ENCODE results near the gene ELAVL3.
"Not testable (repeated sequence)": the region's sequence is repeated elsewhere in the genome, so short reads cannot be mapped to it uniquely, and the experiment has no call there.

Gene ELAVL3

DNA sequence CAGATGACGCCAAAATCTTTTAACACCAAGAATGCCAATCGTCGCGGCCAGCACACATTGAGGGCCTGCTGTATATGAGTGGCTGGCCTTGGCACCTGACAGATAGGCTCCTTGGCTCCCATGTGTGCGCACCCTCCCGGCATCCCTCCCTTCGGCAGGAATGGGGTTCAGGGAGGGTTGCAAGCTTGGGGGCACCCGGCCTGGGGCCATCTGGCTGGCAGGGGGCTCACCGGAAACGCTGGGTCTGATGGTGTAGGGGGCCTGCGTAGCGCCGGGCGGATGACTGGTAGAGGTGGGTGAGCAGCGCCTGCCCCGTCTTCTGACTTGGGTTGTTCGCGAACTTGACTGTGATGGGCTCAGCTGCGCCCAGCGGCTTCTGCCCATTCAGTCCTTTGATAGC is 23.0 kb downstream of the ELAVL3 start:
- ChIA-PET CTCF (interaction anchor here (1.0 kb wide), 1 partner anchor 25 kb away, joined by 5 read pairs; no protein-coding TSS in a partner anchor), POLR2A (interaction anchor here (1.3 kb wide), 1 partner anchor 83 kb away, joined by 6 read pairs; the partner anchor contains the start of gene SWSAP1)
- DNase-seq (ENCODE audit: extremely low spot score), result no peak
- TF ChIP-seq FOXM1 (IDR thresholded peaks at IDR 0.05; ENCODE audit: borderline replicate concordance) (no peak), NFRKB (IDR thresholded peaks at IDR 0.05) (no peak), SP1 (IDR thresholded peaks at IDR 0.05) (no peak), BHLHE40 (IDR thresholded peaks at IDR 0.05; ENCODE audit: borderline replicate concordance) (no peak), SUZ12 (IDR thresholded peaks at IDR 0.05) (no peak), HDGF (IDR thresholded peaks at IDR 0.05; ENCODE audit: borderline replicate concordance) (no peak), ZNF384 (IDR thresholded peaks at IDR 0.05) (no peak), LEF1 (IDR thresholded peaks at IDR 0.05; ENCODE audit: borderline replicate concordance) (no peak), TARDBP (IDR thresholded peaks at IDR 0.05) (no peak), ELF4 (IDR thresholded peaks at IDR 0.05) (no peak), ARNT (IDR thresholded peaks at IDR 0.05) (no peak), L3MBTL2 (conservative IDR thresholded peaks at IDR 0.05) (no peak), FOXK2 (IDR thresholded peaks at IDR 0.05) (no peak), CTBP1 (IDR thresholded peaks at IDR 0.05; ENCODE audit: borderline replicate concordance) (no peak), FOXA1 (IDR thresholded peaks at IDR 0.05) (no peak)
- TF ChIP-seq, protein P1, sequence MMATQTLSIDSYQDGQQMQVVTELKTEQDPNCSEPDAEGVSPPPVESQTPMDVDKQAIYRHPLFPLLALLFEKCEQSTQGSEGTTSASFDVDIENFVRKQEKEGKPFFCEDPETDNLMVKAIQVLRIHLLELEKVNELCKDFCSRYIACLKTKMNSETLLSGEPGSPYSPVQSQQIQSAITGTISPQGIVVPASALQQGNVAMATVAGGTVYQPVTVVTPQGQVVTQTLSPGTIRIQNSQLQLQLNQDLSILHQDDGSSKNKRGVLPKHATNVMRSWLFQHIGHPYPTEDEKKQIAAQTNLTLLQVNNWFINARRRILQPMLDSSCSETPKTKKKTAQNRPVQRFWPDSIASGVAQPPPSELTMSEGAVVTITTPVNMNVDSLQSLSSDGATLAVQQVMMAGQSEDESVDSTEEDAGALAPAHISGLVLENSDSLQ (IDR thresholded peaks at IDR 0.05), result no peak

DNA sequence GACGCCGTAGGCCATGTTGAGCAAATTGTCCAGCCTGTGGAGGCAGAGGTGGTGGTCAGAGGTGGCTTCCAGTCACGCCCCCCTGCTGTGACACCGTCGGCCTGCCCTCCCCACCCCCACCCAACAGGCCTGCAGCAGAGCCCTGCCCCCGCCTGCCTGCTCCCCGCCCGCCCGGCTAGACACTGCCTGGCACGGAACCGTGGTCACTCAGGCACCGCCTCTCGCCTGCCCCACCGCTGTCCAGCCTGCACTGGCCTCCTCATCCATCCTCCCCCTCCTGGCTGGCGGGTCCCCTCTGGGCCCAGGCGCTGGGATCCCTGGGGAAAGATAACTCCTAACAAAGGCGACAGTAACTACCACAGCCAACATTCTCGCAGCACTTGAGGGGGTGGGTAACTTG is 23.7 kb downstream of the ELAVL3 start:
- CTCF ChIA-PET, result interaction anchor here (1.0 kb wide), 1 partner anchor 25 kb away, joined by 5 read pairs; no protein-coding TSS in a partner anchor
- POLR2A ChIA-PET, result interaction anchor here (1.3 kb wide), 1 partner anchor 82 kb away, joined by 6 read pairs; the partner anchor contains the start of gene SWSAP1
- DNase-seq (ENCODE audit: extremely low spot score), result no peak
- no peak for TF ChIP-seq HDGF (IDR thresholded peaks at IDR 0.05; ENCODE audit: borderline replicate concordance)
- TF ChIP-seq NFRKB (IDR thresholded peaks at IDR 0.05), result no peak
- TF ChIP-seq, protein P1 (IDR thresholded peaks at IDR 0.05), result no peak

DNA sequence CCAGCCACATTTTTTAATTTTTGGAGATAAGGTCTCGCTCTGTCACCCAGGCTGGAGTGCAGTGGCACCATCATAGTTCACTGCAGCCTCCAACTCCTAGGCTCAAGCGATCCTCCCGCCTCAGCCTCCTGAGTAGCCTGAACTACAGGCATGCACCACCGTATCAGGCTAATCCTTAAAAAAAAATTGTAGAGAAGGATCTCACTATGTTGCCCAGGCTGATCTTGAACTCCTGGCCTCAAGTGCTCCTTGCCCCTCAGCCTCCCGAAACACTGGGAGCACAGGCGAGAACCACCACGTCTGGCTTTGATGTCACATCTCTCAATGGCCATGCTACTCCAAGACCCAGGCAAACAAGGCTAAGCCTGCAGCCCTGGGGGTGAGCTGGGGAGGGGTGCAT is 24.2 kb downstream of the ELAVL3 start:
- DNase-seq (ENCODE audit: extremely low spot score), result no peak
- ChIA-PET POLR2A (interaction anchor here (1.3 kb wide), 1 partner anchor 82 kb away, joined by 6 read pairs; the partner anchor contains the start of gene SWSAP1), CTCF (interaction anchor here (0.6 kb wide), 1 partner anchor 74 kb away, joined by 3 read pairs; no protein-coding TSS in a partner anchor)
- no peak for TF ChIP-seq HDGF (IDR thresholded peaks at IDR 0.05; ENCODE audit: borderline replicate concordance)
- TF ChIP-seq NFRKB (IDR thresholded peaks at IDR 0.05), result no peak
- TF ChIP-seq ZNF384 (IDR thresholded peaks at IDR 0.05), result no peak
- no peak for TF ChIP-seq BHLHE40 (IDR thresholded peaks at IDR 0.05; ENCODE audit: borderline replicate concordance)
- no peak for TF ChIP-seq FOXA1 (IDR thresholded peaks at IDR 0.05)
- no peak for TF ChIP-seq SUZ12 (IDR thresholded peaks at IDR 0.05)
- no peak for TF ChIP-seq FOXK2 (IDR thresholded peaks at IDR 0.05)
- TF ChIP-seq L3MBTL2 (conservative IDR thresholded peaks at IDR 0.05), result no peak
- TF ChIP-seq ELF4 (IDR thresholded peaks at IDR 0.05), result no peak

DNA sequence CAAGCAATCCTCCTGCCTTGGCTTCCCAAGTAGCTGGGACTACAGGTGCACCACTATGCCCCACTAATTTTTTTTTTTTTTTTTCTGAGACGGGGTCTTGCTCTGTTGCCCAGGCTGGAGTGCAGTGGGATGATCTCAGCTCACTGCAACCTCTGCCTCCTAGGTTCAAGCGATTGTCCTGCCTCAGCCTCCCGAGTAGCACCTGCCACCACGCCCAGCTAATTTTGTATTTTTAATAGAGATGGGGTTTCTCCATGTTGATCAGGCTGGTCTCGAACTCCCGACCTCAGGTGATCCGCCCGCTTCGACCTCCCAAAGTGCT is 25.7 kb downstream of the ELAVL3 start:
- CTCF ChIA-PET, result interaction anchor here (0.7 to 1.3 kb wide), 2 partner anchors 9 to 1317 kb away, joined by 5 to 10 read pairs; no protein-coding TSS in a partner anchor
- DNase-seq (ENCODE audit: extremely low spot score); POLR2A ChIA-PET: not testable (repeated sequence)

DNA sequence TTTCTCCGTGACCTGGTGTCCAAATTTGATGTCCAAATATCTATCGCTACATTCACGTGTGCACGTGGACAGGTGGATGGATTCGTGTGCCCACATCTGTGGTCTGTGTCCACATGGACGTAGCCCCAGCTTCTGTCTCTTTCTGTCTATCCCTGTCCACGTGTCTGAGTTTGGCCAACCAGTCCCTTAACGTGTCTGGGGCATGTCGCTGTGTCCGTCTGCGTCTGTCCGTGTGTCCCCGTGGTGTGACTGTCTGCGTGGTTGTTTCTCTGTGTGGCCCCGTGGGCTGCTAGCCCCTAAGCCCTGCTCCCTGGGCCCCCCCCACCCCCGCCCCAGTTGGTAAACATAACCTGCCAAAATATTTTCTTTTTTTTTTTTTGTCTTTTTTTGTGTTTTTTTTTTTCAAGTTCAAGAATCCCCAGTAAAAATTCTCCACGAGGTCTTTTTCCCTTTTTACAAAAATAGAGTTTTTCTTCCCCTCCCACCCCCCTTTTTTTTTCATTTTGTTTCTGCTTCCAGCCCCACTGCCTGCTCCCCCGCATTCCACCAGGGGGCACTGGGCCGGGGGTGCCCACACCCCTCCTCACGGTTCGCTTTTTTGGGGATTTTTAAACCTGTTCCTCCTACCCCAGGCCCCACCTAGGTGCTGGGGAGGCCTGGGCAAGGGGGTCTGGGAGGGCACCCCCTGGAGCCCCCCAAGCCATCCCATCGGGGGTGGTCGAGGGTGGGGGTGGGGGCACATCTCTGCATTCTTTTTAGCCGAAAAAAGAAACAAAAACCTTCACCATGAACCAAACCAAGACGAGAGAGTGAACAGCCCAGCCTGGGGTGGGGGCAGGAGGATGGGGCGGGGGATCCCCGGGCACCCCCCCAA is 27.1 kb downstream of the ELAVL3 start:
- ChIA-PET POLR2A (no interaction called here), CTCF (no interaction called here)
- DNase-seq (ENCODE audit: extremely low spot score), result no peak
- TF ChIP-seq NFRKB (IDR thresholded peaks at IDR 0.05) (no peak), HDGF (IDR thresholded peaks at IDR 0.05; ENCODE audit: borderline replicate concordance) (no peak), FOXA1 (IDR thresholded peaks at IDR 0.05) (no peak), ZNF384 (IDR thresholded peaks at IDR 0.05) (no peak), L3MBTL2 (conservative IDR thresholded peaks at IDR 0.05) (no peak), FOXM1 (IDR thresholded peaks at IDR 0.05; ENCODE audit: borderline replicate concordance) (no peak)
- TF ChIP-seq, protein P1 (IDR thresholded peaks at IDR 0.05), result no peak

DNA sequence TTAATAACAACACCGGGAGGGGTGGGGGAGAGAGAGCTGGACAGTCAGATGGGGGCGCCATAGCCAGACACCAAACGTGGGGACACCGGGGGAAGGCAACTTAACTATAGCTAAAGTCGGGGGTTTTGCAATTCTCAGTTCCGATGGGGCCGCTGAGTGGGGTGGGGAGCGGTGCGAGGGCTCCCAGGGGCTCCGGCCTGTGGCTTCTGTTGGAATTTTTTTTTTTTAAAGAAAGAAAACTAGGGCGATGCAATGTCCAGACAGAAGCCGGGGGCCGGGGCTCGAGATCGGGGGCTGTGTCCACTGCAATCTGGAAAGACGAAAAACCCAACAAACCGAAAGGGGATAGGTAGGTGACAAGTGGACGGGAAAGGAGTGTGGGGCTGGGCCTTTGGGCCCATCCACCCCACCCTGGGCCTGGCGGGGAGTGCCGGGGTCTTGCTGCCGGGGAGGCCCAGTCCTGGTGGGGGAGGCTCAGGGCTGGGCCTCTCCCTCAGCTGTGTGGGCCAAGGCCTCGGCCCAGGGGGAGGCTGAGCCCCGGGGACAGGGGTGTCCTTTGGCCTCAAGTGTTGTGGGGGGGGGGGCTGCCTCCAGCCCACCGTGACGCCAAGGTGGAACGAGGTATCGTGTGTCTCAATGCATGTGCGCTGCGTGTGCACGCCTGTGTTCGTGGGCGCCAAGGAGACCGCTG is 28.1 kb downstream of the ELAVL3 start:
- ChIA-PET CTCF (interaction anchor here (0.7 to 0.8 kb wide), 6 partner anchors 11 to 606 kb away, joined by 3 to 5 read pairs (median 4); partner anchors contain the start of gene ODAD3), POLR2A (interaction anchor here (0.9 to 1.6 kb wide), 3 partner anchors 11 to 187 kb away, joined by 3 to 5 read pairs (median 3); partner anchors contain the start of gene SWSAP1)
- no peak for DNase-seq (ENCODE audit: extremely low spot score)
- TF ChIP-seq BHLHE40 (IDR thresholded peaks at IDR 0.05; ENCODE audit: borderline replicate concordance), result no peak
- TF ChIP-seq FOXA1 (IDR thresholded peaks at IDR 0.05), result no peak
- no peak for TF ChIP-seq HDGF (IDR thresholded peaks at IDR 0.05; ENCODE audit: borderline replicate concordance)
- TF ChIP-seq, protein P1 (IDR thresholded peaks at IDR 0.05), result no peak
- no peak for TF ChIP-seq L3MBTL2 (conservative IDR thresholded peaks at IDR 0.05)
- TF ChIP-seq SUZ12 (IDR thresholded peaks at IDR 0.05), result no peak
- TF ChIP-seq FOXK2 (IDR thresholded peaks at IDR 0.05), result no peak

All from HEK293T (cell line).